Transverse colon (tissue), 4 donors: ENCODE results near the gene THOC2.

Source experiments
- CTCF ChIP-seq, 5 experiments: fragments of 200-600 bp in 3 of 5; fragments of 450-650 bp in 2 of 5; sonication (generic) in 3 of 5; IDR thresholded peaks; 1 replicate in 2 of 5; 2 replicates in 3 of 5; pipeline ENCODE4 v1.5.1; 2016 to 2017; ENCODE audit warnings: antibody characterized with exemption in 5 of 5, inconsistent platforms in 3 of 5, mild to moderate bottlenecking in 2 of 5, moderate library complexity in 1 of 5
- POLR2AphosphoS5 ChIP-seq, 3 donors: sonication (generic); formaldehyde crosslinking; IDR thresholded peaks; one replicate each; pipeline ENCODE4 v1.6.1; 2016; ENCODE audit warnings: antibody characterized with exemption in 3 of 3

- no peak for TF ChIP-seq POLR2AphosphoS5 (IDR thresholded peaks at IDR 0.05)
- no peak for TF ChIP-seq CTCF (IDR thresholded peaks at IDR 0.05)
These were observed 125.0 kb downstream of the THOC2 start for GRCh38 chrX:123607806-123608205.
